Stimulated activated naive B cell treated with anti-CD40 and anti-IgM and Interleukin-4, amounts not matched to agents 10 μg/mL and 1 μg/mL and 100 μg/mL, for 72 hours (primary cell): Measurements from ENCODE around the gene ZNF677.
A peak's percentile ranks its signal among the peaks of the same experiment; 100 is the strongest.
"Not testable (repeated sequence)": the region's sequence is repeated elsewhere in the genome, so short reads cannot be mapped to it uniquely, and the experiment has no call there.

Experiments used
- ATAC-seq, 2 donors: fragments of 150-1000 bp; cut with Tn5 transposase; replicated peaks; 2 replicates each; pipeline ENCODE4 v1.10.0; 2021; ENCODE audit warnings: moderate library complexity in 1 of 2
- DNase-seq: peaks from one replicate; pipeline ENCODE4 v3.0.0; 2021
- H3K27ac Mint-ChIP-seq: one replicate; pipeline ENCODE4 v1.8.0; 2022; ENCODE audit warnings: mild to moderate bottlenecking, mixed read lengths
- H3K27me3 Mint-ChIP-seq, 2 donors: one replicate each; pipeline ENCODE4 v1.8.0; 2022; ENCODE audit warnings: mixed read lengths in 2 of 2
- H3K36me3 Mint-ChIP-seq, 2 donors: one replicate each; pipeline ENCODE4 v1.8.0; 2022; ENCODE audit warnings: mixed read lengths in 2 of 2, mild to moderate bottlenecking in 1 of 2
- H3K4me1 Mint-ChIP-seq, 2 donors: one replicate each; pipeline ENCODE4 v1.8.0; 2022; ENCODE audit warnings: mixed read lengths in 2 of 2, mild to moderate bottlenecking in 1 of 2
- H3K4me3 Mint-ChIP-seq, 2 donors: one replicate each; pipeline ENCODE4 v1.8.0; 2022; ENCODE audit warnings: mild to moderate bottlenecking in 2 of 2, mixed read lengths in 2 of 2, moderate library complexity in 1 of 2
- H3K9me3 Mint-ChIP-seq, 2 donors: one replicate each; pipeline ENCODE4 v1.8.0; 2022; ENCODE audit warnings: mixed read lengths in 2 of 2, mild to moderate bottlenecking in 1 of 2

The ZNF677 gene

DNA sequence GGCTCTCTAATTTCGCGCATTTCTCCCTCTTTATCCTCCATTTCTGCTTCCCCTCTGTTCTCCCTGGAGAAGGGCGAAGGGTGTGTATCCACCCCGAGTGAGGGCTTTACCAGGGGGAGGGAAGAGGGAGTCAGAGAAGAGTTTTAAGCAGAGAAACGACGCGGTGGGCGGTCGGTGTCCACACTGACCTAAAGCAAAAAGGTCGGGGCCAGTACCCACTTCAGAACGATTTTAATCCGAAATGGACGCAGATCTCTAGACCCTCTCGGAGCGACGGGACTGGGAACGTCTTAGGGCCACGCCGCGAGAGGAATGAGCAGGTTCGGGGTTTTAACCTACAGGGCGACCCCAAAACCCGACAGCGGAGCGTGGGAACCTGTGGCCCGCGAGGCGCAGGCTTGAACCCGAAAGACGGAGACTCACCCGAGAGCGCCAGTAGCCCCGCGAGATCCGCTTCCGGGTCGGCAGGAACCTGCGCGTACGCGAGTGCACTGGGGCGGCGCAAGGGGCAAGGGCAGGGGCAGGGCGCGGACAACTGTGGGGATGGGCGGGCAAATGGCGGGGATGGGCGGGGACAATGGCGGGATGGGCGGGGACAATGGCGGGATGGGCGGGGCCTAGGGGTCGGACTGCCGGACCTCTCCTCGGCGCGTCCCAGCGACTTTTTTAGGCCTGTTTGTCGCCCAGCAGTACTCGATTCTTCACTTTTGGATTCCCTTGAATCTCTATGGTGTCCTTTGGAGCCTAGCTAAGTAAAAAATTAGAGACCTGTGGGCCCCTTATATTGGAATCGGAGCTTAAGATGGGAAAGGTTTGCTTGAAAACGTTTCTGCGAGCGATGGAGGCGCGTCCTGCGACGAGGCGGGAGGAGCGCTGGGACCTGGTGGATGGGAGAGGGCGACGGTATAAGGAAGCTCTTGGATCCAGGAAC lies at the start of gene ZNF677:
TSS of gene ZNF677 (minus strand) at position 463 of the 931 bp plus-strand sequence. CDS start 3,323 bp downstream, outside the sequence.
- Mint-ChIP-seq H3K27ac (peak within 1 kb of the TSS; percentile 92), H3K4me3 (peak within 1 kb of the TSS; percentile 90 to 96), H3K27me3 (peaks cover 7 to 9% of the 10 kb centered on the region in 2 donors), H3K9me3 (peaks cover 31 to 32% of the 10 kb centered on the region in 2 donors), H3K36me3 (peaks cover 43 to 47% of the 10 kb centered on the region in 2 donors), H3K4me1 (peaks cover 6 to 12% of the 10 kb centered on the region in 2 donors)
- ATAC-seq (peak; percentile 100), DNase-seq (peak; percentile 90)

DNA sequence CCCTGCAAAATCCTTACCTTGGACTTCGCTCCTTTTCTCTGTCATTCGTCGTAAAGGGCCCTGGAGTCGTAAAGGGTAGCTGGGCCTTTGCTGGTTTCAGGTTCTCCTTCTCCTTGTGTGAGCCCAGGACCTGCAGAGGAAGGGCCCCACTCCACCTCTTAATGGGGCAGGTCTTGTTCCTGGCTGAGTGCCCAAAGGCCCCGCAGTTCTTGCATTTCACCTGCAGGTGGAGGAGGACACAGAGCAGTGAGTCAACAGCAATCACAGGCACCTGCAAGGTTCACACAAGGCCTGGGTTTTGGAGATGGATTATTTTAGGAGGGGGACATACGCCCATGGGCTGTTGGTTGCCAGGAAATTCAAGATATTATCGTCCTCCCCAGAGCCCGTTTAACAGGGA lies 46.7 kb upstream of the ZNF677 start:
- not testable (repeated sequence) for H3K4me1 Mint-ChIP-seq, DNase-seq, H3K4me3 Mint-ChIP-seq, H3K36me3 Mint-ChIP-seq, H3K27ac Mint-ChIP-seq
- ATAC-seq = peak; percentile 41 to 58
- peaks cover 11 to 32% of the 10 kb centered on the region in 2 donors for H3K27me3 Mint-ChIP-seq
- H3K9me3 Mint-ChIP-seq = peaks cover 6 to 11% of the 10 kb centered on the region in 2 donors

DNA sequence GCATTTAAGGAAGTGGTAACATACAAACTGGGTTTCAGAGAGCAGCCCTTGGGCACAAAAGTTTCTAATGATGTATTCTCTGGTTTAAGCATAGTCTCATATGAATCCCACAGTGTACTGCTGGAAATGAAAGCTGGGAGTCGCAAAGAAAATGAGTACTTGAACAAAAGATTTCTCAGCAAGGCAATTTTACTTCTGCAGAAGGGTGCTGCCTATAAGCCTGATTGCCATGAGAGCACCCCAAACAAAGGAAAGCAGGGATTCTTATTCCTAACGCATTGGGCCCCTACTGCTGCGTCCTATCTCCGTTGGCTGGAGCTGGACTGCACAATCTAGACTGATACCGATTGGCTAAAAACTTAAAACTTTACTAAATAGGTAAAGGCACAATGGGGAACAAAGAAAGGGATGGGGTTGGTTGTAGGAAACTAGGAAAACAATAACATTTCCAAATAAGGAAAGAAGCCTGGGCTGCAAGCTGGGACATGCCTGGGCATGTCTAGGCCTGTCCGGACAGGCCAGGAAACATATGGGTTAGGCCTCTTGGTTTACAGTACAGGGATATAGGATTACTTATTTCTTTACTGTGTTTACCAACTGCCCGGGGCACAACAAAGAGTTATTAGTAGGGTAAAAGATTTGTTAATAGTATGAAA lies 40.2 kb upstream of the ZNF677 start:
- DNase-seq = no peak
- Mint-ChIP-seq H3K36me3 (peaks cover 0 to 5% of the 10 kb centered on the region in 2 donors), H3K27me3 (peaks cover 3 to 6% of the 10 kb centered on the region in 2 donors), H3K27ac (no peak overlapping the region), H3K4me1 (no peaks in the 10 kb centered on the region), H3K4me3 (no peak overlapping the region), H3K9me3 (peaks cover 25 to 27% of the 10 kb centered on the region in 2 donors)
- ATAC-seq = no peak

DNA sequence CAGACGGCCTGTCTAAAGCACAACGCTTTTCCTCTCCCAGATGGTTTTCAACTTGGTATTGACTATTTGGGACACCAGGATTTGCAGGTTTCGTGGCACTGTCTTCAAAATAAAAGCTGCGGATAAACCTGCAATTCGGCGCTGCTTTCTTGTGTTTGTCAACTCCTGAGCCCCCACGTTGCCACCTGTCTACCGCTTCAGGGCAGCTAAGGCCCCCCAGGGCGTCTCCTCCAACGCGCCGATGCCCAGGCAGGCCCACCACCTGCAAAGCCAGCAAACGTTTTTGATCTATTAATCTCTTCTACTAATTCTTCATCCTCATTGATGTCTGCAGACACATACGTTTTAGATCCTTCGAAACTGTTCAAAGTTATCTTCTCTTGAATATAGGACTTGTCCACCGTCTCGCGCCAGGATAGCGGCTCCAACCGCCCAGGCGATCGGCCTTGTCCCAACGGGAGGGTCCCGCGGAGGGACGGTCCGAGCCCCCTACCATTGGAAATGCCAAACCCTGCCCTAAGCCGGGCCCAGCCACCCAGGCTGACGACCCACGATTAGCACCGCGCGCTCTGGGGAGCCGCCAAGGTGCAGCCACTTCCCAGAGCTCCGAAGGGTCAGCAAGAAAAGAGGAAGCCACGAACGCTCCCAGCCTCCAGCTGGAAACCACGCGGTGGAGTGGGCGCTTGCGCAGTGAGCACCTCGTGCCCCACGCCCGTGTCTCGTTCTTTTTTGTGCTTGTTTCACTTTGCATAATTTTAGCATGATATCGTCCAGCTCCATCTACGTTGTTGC lies 36.3 kb upstream of the ZNF677 start:
- peaks cover 0 to 2% of the 10 kb centered on the region in 2 donors for H3K36me3 Mint-ChIP-seq
- peaks cover 15 to 21% of the 10 kb centered on the region in 2 donors for H3K9me3 Mint-ChIP-seq
- ATAC-seq (no peak), DNase-seq (no peak)
- H3K27me3 Mint-ChIP-seq = no peaks in the 10 kb centered on the region
- H3K4me3 Mint-ChIP-seq = no peak overlapping the region
- H3K27ac Mint-ChIP-seq = no peak overlapping the region
- no peaks in the 10 kb centered on the region for H3K4me1 Mint-ChIP-seq

DNA sequence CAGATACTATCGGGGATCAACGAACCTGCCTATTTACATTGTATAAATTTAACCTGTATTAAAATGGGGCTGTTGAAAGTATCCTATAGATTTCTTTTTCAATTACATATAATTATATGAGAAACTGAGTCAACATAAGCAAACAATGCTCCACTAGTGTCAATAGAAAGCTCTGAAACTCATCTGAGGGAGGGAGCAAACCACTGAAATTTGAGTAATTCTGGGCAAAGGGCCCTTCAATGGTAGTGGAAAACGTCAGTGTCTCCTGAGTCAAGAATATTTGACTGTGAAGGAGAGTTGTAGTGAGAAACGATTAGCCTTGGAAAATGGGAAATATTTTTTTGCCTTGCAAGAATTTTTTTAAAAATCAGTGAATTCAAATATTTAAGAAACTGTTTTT lies 30.4 kb upstream of the ZNF677 start:
- no peak for ATAC-seq
- Mint-ChIP-seq H3K27ac (no peak overlapping the region), H3K36me3 (no peaks in the 10 kb centered on the region), H3K4me1 (no peaks in the 10 kb centered on the region), H3K27me3 (peaks cover 0 to 5% of the 10 kb centered on the region in 2 donors), H3K4me3 (no peak overlapping the region), H3K9me3 (peaks cover 0 to 5% of the 10 kb centered on the region in 2 donors)
- DNase-seq = no peak

- ATAC-seq = peak; percentile 60 to 67
Observed at GRCh38 chr19:53281947-53282346, 27.3 kb upstream of the ZNF677 start.

DNA sequence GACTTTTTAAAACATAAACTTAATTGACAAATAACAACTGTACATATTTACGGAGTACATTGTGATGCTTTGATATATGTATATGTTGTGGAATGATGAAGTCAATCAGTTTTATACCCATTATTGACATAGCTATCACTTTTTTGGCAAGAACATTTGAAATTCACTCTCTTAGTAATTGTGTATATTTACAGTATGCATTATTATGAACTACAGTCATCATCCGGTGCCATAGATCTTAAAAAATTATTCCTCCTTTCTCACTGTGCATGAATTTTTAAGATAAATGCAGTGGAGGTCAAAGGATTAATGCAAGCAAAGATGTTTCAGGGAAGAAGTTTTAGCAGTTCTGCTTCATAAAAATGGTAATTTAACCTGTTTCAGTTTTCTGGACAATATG lies 20.8 kb upstream of the ZNF677 start:
- DNase-seq = no peak
- H3K9me3 Mint-ChIP-seq = peaks cover 17 to 20% of the 10 kb centered on the region in 2 donors
- H3K4me1 Mint-ChIP-seq = no peaks in the 10 kb centered on the region
- peaks cover 0 to 6% of the 10 kb centered on the region in 2 donors for H3K36me3 Mint-ChIP-seq
- no peak overlapping the region for H3K27ac Mint-ChIP-seq
- H3K27me3 Mint-ChIP-seq = peaks cover 25 to 32% of the 10 kb centered on the region in 2 donors
- ATAC-seq = no peak
- H3K4me3 Mint-ChIP-seq = no peak overlapping the region

More at GRCh38 chr19:53281947-53282346, 27.3 kb upstream of the ZNF677 start:
- peak; percentile 10 for DNase-seq
- H3K4me3 Mint-ChIP-seq, H3K9me3 Mint-ChIP-seq, H3K36me3 Mint-ChIP-seq, H3K4me1 Mint-ChIP-seq, H3K27ac Mint-ChIP-seq: not testable (repeated sequence)
- peaks cover 6 to 16% of the 10 kb centered on the region in 2 donors for H3K27me3 Mint-ChIP-seq

GRCh38 chr19:53272044-53272443 lies 17.4 kb upstream of the ZNF677 start:
- ATAC-seq (no peak), DNase-seq (no peak)
- H3K27me3 Mint-ChIP-seq = peaks cover 17 to 25% of the 10 kb centered on the region in 2 donors
- peaks cover 17 to 18% of the 10 kb centered on the region in 2 donors for H3K9me3 Mint-ChIP-seq
- no peaks in the 10 kb centered on the region for H3K4me1 Mint-ChIP-seq
- no peak overlapping the region for H3K27ac Mint-ChIP-seq
- H3K4me3 Mint-ChIP-seq = no peak overlapping the region
- peaks cover 0 to 6% of the 10 kb centered on the region in 2 donors for H3K36me3 Mint-ChIP-seq

DNA sequence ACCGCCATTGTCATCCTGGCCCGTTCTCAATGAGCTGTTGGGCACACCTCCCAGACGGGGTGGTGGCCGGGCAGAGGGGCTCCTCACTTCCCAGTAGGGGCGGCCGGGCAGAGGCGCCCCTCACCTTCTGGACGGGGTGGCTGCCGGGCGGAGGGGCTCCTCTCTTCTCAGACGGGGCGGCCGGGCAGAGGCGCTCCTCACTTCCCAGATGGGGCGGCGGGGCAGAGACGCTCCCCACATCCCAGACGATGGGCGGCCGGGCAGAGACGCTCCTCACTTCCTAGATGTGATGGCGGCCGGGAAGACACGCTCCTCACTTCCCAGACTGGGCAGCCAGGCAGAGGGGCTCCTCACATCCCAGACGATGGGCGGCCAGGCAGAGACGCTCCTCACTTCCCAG lies 15.2 kb upstream of the ZNF677 start:
- Mint-ChIP-seq H3K9me3 (peaks cover 24% of the 10 kb centered on the region in 2 donors), H3K27me3 (peaks cover 23 to 25% of the 10 kb centered on the region in 2 donors)
- ATAC-seq, DNase-seq, H3K27ac Mint-ChIP-seq, H3K4me3 Mint-ChIP-seq, H3K36me3 Mint-ChIP-seq, H3K4me1 Mint-ChIP-seq: not testable (repeated sequence)

DNA sequence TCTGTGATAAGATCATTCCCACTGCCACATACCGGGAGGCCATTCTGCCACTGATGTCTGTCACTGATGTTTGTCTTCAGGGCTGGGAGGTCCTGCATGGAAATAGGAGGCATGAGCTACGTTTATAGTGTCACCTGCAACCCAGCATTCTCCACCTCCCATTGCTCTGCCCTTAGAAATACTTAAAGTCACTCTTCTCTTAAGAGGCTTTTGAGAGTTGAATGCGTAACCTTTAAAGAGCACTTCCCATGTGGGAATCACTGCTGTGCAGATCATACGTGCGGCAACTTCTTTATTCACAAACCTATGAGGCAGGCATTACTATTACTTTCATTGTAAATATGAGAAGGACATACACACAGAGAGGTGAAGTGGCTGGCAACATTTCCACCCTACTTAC lies 12.9 kb upstream of the ZNF677 start, which contains the start of gene VN1R4:
TSS of gene VN1R4 (minus strand) at position 101 of the 400 bp plus-strand sequence. CDS start at position 43, 58 bp downstream.
- Mint-ChIP-seq H3K27me3 (peaks cover 24 to 25% of the 10 kb centered on the region in 2 donors), H3K9me3 (peaks cover 23 to 25% of the 10 kb centered on the region in 2 donors)
- not testable (repeated sequence) for H3K36me3 Mint-ChIP-seq, H3K4me3 Mint-ChIP-seq, H3K4me1 Mint-ChIP-seq, H3K27ac Mint-ChIP-seq, DNase-seq, ATAC-seq

DNA sequence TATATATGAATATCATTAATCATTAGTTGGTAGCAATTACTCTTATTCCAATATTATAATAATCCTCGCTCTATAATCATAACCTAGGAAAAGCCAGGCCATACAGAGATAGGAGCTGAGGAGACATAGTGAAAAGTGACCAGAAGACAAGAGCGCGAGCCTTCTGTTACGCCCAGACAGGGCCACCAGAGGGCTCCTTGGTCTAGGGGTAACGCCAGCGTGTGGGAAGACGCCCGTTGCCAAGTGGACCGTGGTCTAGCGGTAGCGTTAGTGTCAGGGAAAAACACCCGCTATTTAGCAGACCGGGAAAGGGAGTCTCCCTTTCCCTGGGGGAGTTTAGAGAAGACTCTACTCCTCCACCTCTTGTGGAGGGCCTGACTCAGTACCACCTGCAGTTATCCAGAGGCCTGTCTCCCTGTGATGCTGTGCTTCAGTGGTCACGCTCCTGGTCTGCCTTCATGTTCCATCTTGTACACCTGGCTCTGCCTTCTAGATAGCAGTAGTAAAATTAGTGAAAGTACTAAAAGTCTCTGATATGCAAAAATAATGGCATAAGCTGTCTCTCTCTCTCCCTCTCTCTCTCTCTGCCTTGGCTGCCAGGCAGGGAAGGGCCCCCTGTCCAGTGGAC lies 3.2 kb upstream of the ZNF677 start, which contains the start of gene VN1R2:
TSS of gene VN1R2 (plus strand) at position 578 of the 628 bp plus-strand sequence. CDS start 84 bp downstream, outside the sequence.
- peaks cover 7 to 20% of the 10 kb centered on the region in 2 donors for H3K27me3 Mint-ChIP-seq
- not testable (repeated sequence) for DNase-seq, ATAC-seq, H3K4me3 Mint-ChIP-seq, H3K27ac Mint-ChIP-seq
- H3K4me1 Mint-ChIP-seq = peaks cover 6 to 12% of the 10 kb centered on the region in 2 donors
- H3K9me3 Mint-ChIP-seq = peaks cover 23 to 27% of the 10 kb centered on the region in 2 donors
- H3K36me3 Mint-ChIP-seq = peaks cover 13 to 25% of the 10 kb centered on the region in 2 donors

GRCh38 chr19:53246498-53246897 lies 8.2 kb downstream of the ZNF677 start:
- Mint-ChIP-seq H3K4me1 (peaks cover 0 to 2% of the 10 kb centered on the region in 2 donors), H3K4me3 (peak overlapping the region in 1 of 2 donors; percentile 22), H3K36me3 (peaks cover 78 to 89% of the 10 kb centered on the region in 2 donors), H3K9me3 (peaks cover 39 to 47% of the 10 kb centered on the region in 2 donors), H3K27me3 (no peaks in the 10 kb centered on the region), H3K27ac (no peak overlapping the region)
- DNase-seq (no peak), ATAC-seq (peak; percentile 100)

DNA sequence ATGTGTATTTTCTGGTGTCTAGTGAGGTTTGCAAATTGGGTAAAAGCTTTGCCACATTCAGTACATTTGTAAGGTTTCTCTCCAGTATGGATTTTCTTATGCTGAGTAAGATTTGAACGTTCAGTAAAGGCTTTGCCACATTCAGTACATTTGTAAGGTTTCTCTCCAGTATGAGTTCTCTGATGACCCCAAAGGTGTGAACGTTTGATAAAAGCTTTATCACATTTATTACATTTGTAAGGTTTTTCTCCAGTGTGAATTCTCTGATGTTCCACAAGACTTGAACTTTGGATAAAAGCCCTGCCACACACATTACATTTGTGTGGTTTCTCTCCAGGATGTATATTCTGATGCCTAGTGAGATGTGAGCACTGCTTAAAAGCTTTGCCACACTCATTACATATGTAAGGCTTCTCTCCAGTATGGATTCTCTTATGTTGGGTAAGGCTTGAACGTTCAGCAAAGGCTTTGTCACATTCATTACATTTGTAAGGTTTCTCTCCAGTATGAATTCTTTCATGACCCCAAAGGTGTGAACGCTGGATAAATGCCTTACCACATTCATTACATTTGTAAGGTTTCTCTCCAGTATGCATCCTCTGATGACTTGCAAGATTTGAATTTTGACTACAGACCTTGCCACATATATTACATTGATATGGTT lies 17.4 kb downstream of the ZNF677 start:
- Mint-ChIP-seq H3K36me3 (peaks cover 59 to 73% of the 10 kb centered on the region in 2 donors), H3K9me3 (peaks cover 49 to 54% of the 10 kb centered on the region in 2 donors)
- no peak for ATAC-seq

More for the DNA sequence above, 17.4 kb downstream of the ZNF677 start:
- H3K27me3 Mint-ChIP-seq = no peaks in the 10 kb centered on the region
- H3K4me3 Mint-ChIP-seq = no peak overlapping the region
- H3K4me1 Mint-ChIP-seq = no peaks in the 10 kb centered on the region
- no peak overlapping the region for H3K27ac Mint-ChIP-seq
- DNase-seq = no peak
